ENCODE data around the gene AGER.
"Not testable (repeated sequence)": the region's sequence is repeated elsewhere in the genome, so short reads cannot be mapped to it uniquely, and the experiment has no call there.

DNA sequence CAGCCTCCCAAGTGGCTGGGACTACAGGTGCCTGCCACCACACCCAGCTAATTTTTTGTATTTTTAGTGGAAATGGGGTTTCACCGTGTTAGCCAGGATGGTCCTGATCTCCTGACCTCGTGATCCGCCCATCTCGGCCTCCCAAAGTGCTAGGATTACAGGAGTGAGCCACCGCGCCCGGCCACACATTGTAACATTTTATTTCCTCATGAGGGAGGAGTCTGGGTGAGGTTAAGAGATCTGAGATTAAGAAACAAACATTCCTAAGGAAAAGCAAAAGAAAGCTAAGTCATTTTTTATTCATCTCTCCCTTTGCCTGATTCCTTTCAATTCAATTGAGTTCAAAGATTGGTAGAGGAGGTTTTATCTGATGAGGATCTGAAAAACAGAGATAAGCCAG lies 39.8 kb downstream of the AGER start:
- TF ChIP-seq, protein P1, sequence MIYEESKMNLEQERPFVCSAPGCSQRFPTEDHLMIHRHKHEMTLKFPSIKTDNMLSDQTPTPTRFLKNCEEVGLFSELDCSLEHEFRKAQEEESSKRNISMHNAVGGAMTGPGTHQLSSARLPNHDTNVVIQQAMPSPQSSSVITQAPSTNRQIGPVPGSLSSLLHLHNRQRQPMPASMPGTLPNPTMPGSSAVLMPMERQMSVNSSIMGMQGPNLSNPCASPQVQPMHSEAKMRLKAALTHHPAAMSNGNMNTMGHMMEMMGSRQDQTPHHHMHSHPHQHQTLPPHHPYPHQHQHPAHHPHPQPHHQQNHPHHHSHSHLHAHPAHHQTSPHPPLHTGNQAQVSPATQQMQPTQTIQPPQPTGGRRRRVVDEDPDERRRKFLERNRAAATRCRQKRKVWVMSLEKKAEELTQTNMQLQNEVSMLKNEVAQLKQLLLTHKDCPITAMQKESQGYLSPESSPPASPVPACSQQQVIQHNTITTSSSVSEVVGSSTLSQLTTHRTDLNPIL (CRISPR knock-in tag; IDR thresholded peaks at IDR 0.05; ENCODE audit: low read depth): not testable (repeated sequence)
- not testable (repeated sequence) for TF ChIP-seq ZNF565 (CRISPR knock-in tag; conservative IDR thresholded peaks at IDR 0.05; ENCODE audit: low read depth); ZC3H10 (CRISPR knock-in tag; IDR thresholded peaks at IDR 0.05)
- TF ChIP-seq, protein P2, sequence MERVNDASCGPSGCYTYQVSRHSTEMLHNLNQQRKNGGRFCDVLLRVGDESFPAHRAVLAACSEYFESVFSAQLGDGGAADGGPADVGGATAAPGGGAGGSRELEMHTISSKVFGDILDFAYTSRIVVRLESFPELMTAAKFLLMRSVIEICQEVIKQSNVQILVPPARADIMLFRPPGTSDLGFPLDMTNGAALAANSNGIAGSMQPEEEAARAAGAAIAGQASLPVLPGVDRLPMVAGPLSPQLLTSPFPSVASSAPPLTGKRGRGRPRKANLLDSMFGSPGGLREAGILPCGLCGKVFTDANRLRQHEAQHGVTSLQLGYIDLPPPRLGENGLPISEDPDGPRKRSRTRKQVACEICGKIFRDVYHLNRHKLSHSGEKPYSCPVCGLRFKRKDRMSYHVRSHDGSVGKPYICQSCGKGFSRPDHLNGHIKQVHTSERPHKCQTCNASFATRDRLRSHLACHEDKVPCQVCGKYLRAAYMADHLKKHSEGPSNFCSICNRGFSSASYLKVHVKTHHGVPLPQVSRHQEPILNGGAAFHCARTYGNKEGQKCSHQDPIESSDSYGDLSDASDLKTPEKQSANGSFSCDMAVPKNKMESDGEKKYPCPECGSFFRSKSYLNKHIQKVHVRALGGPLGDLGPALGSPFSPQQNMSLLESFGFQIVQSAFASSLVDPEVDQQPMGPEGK (CRISPR knock-in tag; IDR thresholded peaks at IDR 0.05; ENCODE audit: borderline replicate concordance): not testable (repeated sequence)
